Measurements from ENCODE around the gene ANKS1B.
A peak's percentile ranks its signal among the peaks of the same experiment; 100 is the strongest.

The ANKS1B gene

GRCh38 chr12:99436584-99436983 is 548.2 kb downstream of the ANKS1B start:
- DNase-seq = no peak

GRCh38 chr12:99435095-99435791 is 549.5 kb downstream of the ANKS1B start:
- DNase-seq = no peak

GRCh38 chr12:99433155-99433554 is 551.6 kb downstream of the ANKS1B start:
- DNase-seq = no peak

GRCh38 chr12:99431203-99431602 is 553.5 kb downstream of the ANKS1B start:
- no peak for DNase-seq

- DNase-seq = no peak
These were observed 557.6 kb downstream of the ANKS1B start for GRCh38 chr12:99427104-99427503.

- no peak for DNase-seq
These were observed 566.4 kb downstream of the ANKS1B start for GRCh38 chr12:99418379-99418778.

GRCh38 chr12:99413751-99414150 is 571.0 kb downstream of the ANKS1B start:
- peak in 1 of 2 experiments; percentile 17 for DNase-seq

- no peak for DNase-seq
These were observed 591.0 kb downstream of the ANKS1B start for GRCh38 chr12:99393763-99394162.

GRCh38 chr12:99392091-99392850 is 592.5 kb downstream of the ANKS1B start:
- no peak for DNase-seq

GRCh38 chr12:99390707-99391106 is 594.0 kb downstream of the ANKS1B start:
- peak; percentile 16 to 35 for DNase-seq

- DNase-seq = no peak
These were observed 595.0 kb downstream of the ANKS1B start for GRCh38 chr12:99389751-99390150.

GRCh38 chr12:99388671-99389195 is 596.0 kb downstream of the ANKS1B start:
- no peak for DNase-seq

GRCh38 chr12:99387661-99388060 is 597.1 kb downstream of the ANKS1B start:
- DNase-seq = no peak

- DNase-seq = peak; percentile 29 to 65
These were observed 597.8 kb downstream of the ANKS1B start for GRCh38 chr12:99386907-99387306.

GRCh38 chr12:99383258-99383657 is 601.5 kb downstream of the ANKS1B start:
- DNase-seq = no peak

GRCh38 chr12:99381992-99382391 is 602.7 kb downstream of the ANKS1B start:
- no peak for DNase-seq

- DNase-seq = no peak
These were observed 604.0 kb downstream of the ANKS1B start for GRCh38 chr12:99380701-99381100.

GRCh38 chr12:99374023-99374422 is 610.7 kb downstream of the ANKS1B start:
- DNase-seq = no peak

- DNase-seq = no peak
These were observed 612.3 kb downstream of the ANKS1B start for GRCh38 chr12:99372257-99372920.

GRCh38 chr12:99370421-99371138 is 614.2 kb downstream of the ANKS1B start:
- no peak for DNase-seq

- DNase-seq = no peak
These were observed 617.6 kb downstream of the ANKS1B start for GRCh38 chr12:99367181-99367580.

- DNase-seq = no peak
These were observed 632.5 kb downstream of the ANKS1B start for GRCh38 chr12:99352269-99352668.

GRCh38 chr12:99343960-99344359 is 640.8 kb downstream of the ANKS1B start:
- no peak for DNase-seq

Data from SHP77 (cell line).